NCI-H526 treated with DMSO at 0.1 percent for 48 hours (cell line): Measurements from ENCODE around the gene ANKRD27.
"Not testable (repeated sequence)": the region's sequence is repeated elsewhere in the genome, so short reads cannot be mapped to it uniquely, and the experiment has no call there.

Source experiments
- DNase-seq: peaks from one replicate; lab custom pipeline; 2025; lab: John Stamatoyannopoulos, UW

ANKRD27 gene

GRCh38 chr19:32688311-32688710 is 13.3 kb upstream of the ANKRD27 start:
- DNase-seq = no peak

GRCh38 chr19:32687681-32688080 is 12.7 kb upstream of the ANKRD27 start:
- DNase-seq = no peak

GRCh38 chr19:32686847-32687475 is 12.0 kb upstream of the ANKRD27 start:
- DNase-seq = no peak

- no peak for DNase-seq
Observed at GRCh38 chr19:32682317-32682716, 7.3 kb upstream of the ANKRD27 start.

- no peak for DNase-seq
Observed at GRCh38 chr19:32680986-32681385, 6.0 kb upstream of the ANKRD27 start.

- no peak for DNase-seq
Observed at GRCh38 chr19:32677657-32678056, 2.7 kb upstream of the ANKRD27 start.

GRCh38 chr19:32676895-32677359 is 1.9 kb upstream of the ANKRD27 start:
- no peak for DNase-seq

GRCh38 chr19:32676186-32676894 is 1.4 kb upstream of the ANKRD27 start:
- peak; percentile 30 for DNase-seq

- DNase-seq = peak; percentile 46
Observed at GRCh38 chr19:32675720-32676185, 773 bp upstream of the ANKRD27 start, which contains the start of gene RGS9BP. Gene RGS9BP (plus strand): TSS chr19:32675848. CDS start chr19:32676264, 416 bp downstream.

GRCh38 chr19:32674153-32674930 is 638 bp downstream of the ANKRD27 start:
- no peak for DNase-seq

- no peak for DNase-seq
Observed at GRCh38 chr19:32673573-32673972, 1.4 kb downstream of the ANKRD27 start.

- no peak for DNase-seq
Observed at GRCh38 chr19:32672841-32673240, 2.1 kb downstream of the ANKRD27 start.

GRCh38 chr19:32671883-32672593 is 2.9 kb downstream of the ANKRD27 start:
- DNase-seq = no peak

- DNase-seq = no peak
Observed at GRCh38 chr19:32669310-32669709, 5.7 kb downstream of the ANKRD27 start.

- DNase-seq = no peak
Observed at GRCh38 chr19:32666084-32666483, 8.9 kb downstream of the ANKRD27 start.

- no peak for DNase-seq
Observed at GRCh38 chr19:32662186-32662585, 12.8 kb downstream of the ANKRD27 start.

- no peak for DNase-seq
Observed at GRCh38 chr19:32661318-32661717, 13.7 kb downstream of the ANKRD27 start.

GRCh38 chr19:32658527-32658926 is 16.5 kb downstream of the ANKRD27 start:
- DNase-seq = no peak

GRCh38 chr19:32658075-32658474 is 16.9 kb downstream of the ANKRD27 start:
- no peak for DNase-seq

- DNase-seq = not testable (repeated sequence)
Observed at GRCh38 chr19:32656379-32656778, 18.6 kb downstream of the ANKRD27 start.

GRCh38 chr19:32653599-32653915 is 21.4 kb downstream of the ANKRD27 start:
- no peak for DNase-seq
